Measurements from ENCODE around the gene POU5F1.
A peak's percentile ranks its signal among the peaks of the same experiment; 100 is the strongest.

The POU5F1 gene

GRCh38 chr6:31138982-31139381, 31.5 kb downstream of the POU5F1 start, which contains the start of gene PSORS1C2:
TSS of gene PSORS1C2 (minus strand) at chr6:31139066. CDS start at chr6:31139026, 40 bp downstream.
- no peak for DNase-seq

- no peak for DNase-seq
Measured at GRCh38 chr6:31135710-31136109, 34.8 kb downstream of the POU5F1 start.

GRCh38 chr6:31132806-31133205, 37.7 kb downstream of the POU5F1 start:
- no peak for DNase-seq

- DNase-seq = no peak
Measured at GRCh38 chr6:31131595-31131994, 38.9 kb downstream of the POU5F1 start.

GRCh38 chr6:31130751-31131150, 39.7 kb downstream of the POU5F1 start:
- no peak for DNase-seq

- DNase-seq = no peak
Measured at GRCh38 chr6:31129130-31129529, 41.4 kb downstream of the POU5F1 start.

- peak in 1 of 2 experiments; percentile 53 for DNase-seq
Measured at GRCh38 chr6:31128093-31128676, 42.3 kb downstream of the POU5F1 start.

GRCh38 chr6:31126396-31127175, 43.9 kb downstream of the POU5F1 start:
- DNase-seq = no peak

- no peak for DNase-seq
Measured at GRCh38 chr6:31125586-31126363, 44.7 kb downstream of the POU5F1 start.

GRCh38 chr6:31125162-31125561, 45.3 kb downstream of the POU5F1 start:
- DNase-seq = no peak

- no peak for DNase-seq
Measured at GRCh38 chr6:31122791-31123706, 47.4 kb downstream of the POU5F1 start.

GRCh38 chr6:31121131-31121790, 49.2 kb downstream of the POU5F1 start:
- DNase-seq = no peak

- no peak for DNase-seq
Measured at GRCh38 chr6:31120151-31120915, 50.1 kb downstream of the POU5F1 start, which contains the start of gene CDSN. TSS of gene CDSN (minus strand) at chr6:31120446. CDS start at chr6:31120419, 27 bp downstream.

- DNase-seq = no peak
Measured at GRCh38 chr6:31118178-31118577, 52.3 kb downstream of the POU5F1 start.

- no peak for DNase-seq
Measured at GRCh38 chr6:31116661-31117385, 53.7 kb downstream of the POU5F1 start.

- no peak for DNase-seq
Measured at GRCh38 chr6:31115941-31116560, 54.4 kb downstream of the POU5F1 start.

GRCh38 chr6:31114970-31115849, 55.3 kb downstream of the POU5F1 start:
- peak in 1 of 2 experiments; percentile 8 for DNase-seq

- no peak for DNase-seq
Measured at GRCh38 chr6:31114541-31114878, 56.0 kb downstream of the POU5F1 start, which contains the start of gene PSORS1C1. TSS of gene PSORS1C1 (plus strand) at chr6:31114800. CDS start at chr6:31129633, 14,833 bp downstream.
